ENCODE measurements around the gene TUBGCP2. TPM values are rescaled to one million over a fixed set of nuclear protein-coding genes. Genes with fewer than 3 reads are reported as not detected.

TUBGCP2 gene
- total RNA-seq, 1 donor from 2014 or later = 55.4 TPM

DNA sequence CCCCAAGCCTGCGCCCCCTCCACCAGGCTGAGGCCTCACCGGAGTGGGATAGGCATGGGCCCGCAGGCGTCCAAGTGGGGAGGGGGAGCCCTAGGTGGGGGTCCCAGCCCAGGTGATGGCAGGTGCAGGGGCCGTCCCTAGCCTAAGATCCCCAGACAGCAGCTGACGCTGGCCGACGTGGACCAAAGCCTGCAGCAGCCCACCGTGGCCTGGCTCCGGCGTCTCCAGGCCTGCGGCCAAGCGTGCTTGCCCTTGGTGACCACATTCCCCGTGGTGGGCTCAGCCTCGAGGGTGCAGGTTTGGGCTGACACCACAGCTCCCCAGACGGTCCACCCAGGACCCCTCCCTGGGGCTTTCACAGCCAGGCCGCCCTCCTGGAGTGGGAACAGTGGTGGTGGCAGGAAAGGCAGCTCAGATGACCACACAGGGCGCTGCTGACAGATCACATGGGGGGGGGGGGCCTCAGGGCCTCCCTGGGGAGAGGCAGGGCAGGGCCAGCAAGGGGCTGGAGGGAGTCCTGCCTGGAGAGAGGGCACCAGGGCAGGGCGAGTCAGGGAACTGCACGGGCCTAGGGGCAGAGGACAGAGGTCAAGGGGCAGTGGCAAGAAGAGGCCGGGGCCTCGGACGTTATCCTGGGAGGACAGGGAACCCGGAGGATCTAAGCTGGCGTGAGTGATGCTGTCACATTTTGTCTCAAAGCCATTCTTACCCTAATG is 31.2 kb downstream of the TUBGCP2 start:
- Histone ChIP-seq H3K4me1 (peaks cover 22% of the 10 kb centered on the region), H4K20me1 (ENCODE audit: low read depth) (peaks cover 8% of the 10 kb centered on the region), H3K9me3 (ENCODE audit: low read depth) (no peaks in the 10 kb centered on the region), H3K79me2 (ENCODE audit: low read depth) (no peaks in the 10 kb centered on the region), H2AFZ (replicated peaks) (no peak overlapping the region), H3K4me3 (no peak overlapping the region), H3K27me3 (peaks cover 22% of the 10 kb centered on the region), H3K9ac (no peak overlapping the region), H3K4me2 (peak overlapping the region; percentile 85), H3K36me3 (no peaks in the 10 kb centered on the region), H3F3A (ENCODE audit: low read depth) (peaks cover 15% of the 10 kb centered on the region), H3K27ac (no peak overlapping the region)
- peaks cover 2% of the 10 kb centered on the region for H3K36me3 Mint-ChIP-seq
- no peak overlapping the region for H3K4me3 Mint-ChIP-seq
- peaks cover 7% of the 10 kb centered on the region for H3K27me3 Mint-ChIP-seq (ENCODE audit: insufficient read depth, low read depth)
- no peak overlapping the region for H3K27ac Mint-ChIP-seq
- H3K4me1 Mint-ChIP-seq = peaks cover 2% of the 10 kb centered on the region
- TF ChIP-seq, protein P1, sequence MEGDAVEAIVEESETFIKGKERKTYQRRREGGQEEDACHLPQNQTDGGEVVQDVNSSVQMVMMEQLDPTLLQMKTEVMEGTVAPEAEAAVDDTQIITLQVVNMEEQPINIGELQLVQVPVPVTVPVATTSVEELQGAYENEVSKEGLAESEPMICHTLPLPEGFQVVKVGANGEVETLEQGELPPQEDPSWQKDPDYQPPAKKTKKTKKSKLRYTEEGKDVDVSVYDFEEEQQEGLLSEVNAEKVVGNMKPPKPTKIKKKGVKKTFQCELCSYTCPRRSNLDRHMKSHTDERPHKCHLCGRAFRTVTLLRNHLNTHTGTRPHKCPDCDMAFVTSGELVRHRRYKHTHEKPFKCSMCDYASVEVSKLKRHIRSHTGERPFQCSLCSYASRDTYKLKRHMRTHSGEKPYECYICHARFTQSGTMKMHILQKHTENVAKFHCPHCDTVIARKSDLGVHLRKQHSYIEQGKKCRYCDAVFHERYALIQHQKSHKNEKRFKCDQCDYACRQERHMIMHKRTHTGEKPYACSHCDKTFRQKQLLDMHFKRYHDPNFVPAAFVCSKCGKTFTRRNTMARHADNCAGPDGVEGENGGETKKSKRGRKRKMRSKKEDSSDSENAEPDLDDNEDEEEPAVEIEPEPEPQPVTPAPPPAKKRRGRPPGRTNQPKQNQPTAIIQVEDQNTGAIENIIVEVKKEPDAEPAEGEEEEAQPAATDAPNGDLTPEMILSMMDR (IDR thresholded peaks at IDR 0.05) = no peak
- TF ChIP-seq EZH2 (IDR thresholded peaks at IDR 0.05) = no peak
- TF ChIP-seq EZH2phosphoT487 (IDR thresholded peaks at IDR 0.05) = no peak
- H3K9me3 Mint-ChIP-seq = no peaks in the 10 kb centered on the region
- DNase-seq (ENCODE audit: low spot score) = no peak

DNA sequence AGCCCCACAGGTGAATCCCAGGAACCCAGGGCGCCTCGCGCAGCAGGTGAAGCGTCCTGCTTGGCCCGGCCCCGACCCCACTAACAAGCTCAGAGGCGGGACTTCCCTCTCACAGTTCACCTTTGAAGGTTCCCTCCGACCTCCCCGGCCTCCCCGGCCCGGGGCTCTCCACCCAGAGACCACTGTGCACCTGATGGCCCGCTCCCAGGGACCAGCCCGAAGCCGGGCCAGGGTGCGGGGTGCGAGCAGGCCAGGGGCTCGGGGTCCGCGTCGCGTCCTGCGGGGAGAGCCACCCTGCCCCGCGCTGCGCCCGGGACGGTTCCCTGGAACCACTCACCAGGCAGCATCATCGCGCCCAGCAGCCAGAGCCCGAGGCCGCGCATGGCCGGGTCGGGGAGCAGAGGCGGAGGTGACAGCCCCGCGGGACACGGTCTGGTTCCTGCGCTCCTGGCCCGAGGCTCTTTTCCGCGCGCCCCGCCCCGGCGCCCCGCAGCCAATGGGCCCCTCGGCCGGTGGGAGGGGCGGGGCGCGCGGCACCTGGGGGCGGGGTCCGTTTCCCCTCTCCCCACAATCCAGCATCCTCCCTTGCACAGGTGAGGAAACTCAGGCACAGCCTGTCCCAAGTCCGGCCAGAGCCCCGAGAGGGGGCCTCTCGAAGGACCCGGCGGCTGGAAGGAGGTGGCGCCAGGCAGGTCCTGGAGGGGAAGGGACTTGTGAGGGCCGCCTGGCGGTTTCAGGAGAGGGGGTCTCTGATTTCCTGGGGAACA is 32.1 kb downstream of the TUBGCP2 start, which contains the start of gene ADAM8:
Gene ADAM8, minus strand, starts transcription at position 434 of the 767 bp plus-strand sequence. Its CDS starts 51 bp downstream, at position 383.
- DNase-seq (ENCODE audit: low spot score) = peak; percentile 77
- no peak within 1 kb of the TSS for H3K9ac ChIP-seq
- H3K9me3 Mint-ChIP-seq = no peaks in the 10 kb centered on the region

DNA sequence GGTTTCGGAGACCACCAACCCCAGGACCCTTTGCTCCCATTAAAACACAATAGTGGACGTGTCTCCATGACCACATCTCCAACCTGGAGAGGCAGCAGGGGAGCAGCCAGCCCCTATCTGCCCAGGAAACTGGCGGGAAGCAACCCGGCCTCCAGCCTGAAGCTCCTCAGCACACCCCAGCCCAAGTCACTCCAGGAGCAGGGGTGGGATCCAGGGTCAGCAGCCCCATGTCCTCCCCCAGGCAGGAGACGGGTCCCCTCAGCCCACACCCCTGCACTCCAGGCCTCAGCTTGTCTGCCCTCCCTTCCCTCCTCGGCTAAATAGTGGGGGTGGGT is 32.6 kb downstream of the TUBGCP2 start:
- no peak overlapping the region for H3K27ac Mint-ChIP-seq

More for the DNA sequence above, 32.1 kb downstream of the TUBGCP2 start, which contains the start of gene ADAM8:
- H2AFZ ChIP-seq (replicated peaks) = peak within 1 kb of the TSS; percentile 73
- TF ChIP-seq EZH2 (IDR thresholded peaks at IDR 0.05) (peak; percentile 68), EZH2phosphoT487 (IDR thresholded peaks at IDR 0.05) (no peak)
- TF ChIP-seq, protein P1 (IDR thresholded peaks at IDR 0.05) = peak; percentile 18
- H3K27ac ChIP-seq = no peak within 1 kb of the TSS
- H3K36me3 ChIP-seq = no peaks in the 10 kb centered on the region
- peak within 1 kb of the TSS; percentile 49 for H3K4me3 ChIP-seq
- H3K4me2 ChIP-seq = peak within 1 kb of the TSS; percentile 85
- Mint-ChIP-seq H3K27me3 (ENCODE audit: insufficient read depth, low read depth) (peaks cover 7% of the 10 kb centered on the region), H3K36me3 (no peaks in the 10 kb centered on the region), H3K4me3 (no peak within 1 kb of the TSS), H3K27ac (no peak within 1 kb of the TSS), H3K4me1 (peaks cover 2% of the 10 kb centered on the region)
- peaks cover 22% of the 10 kb centered on the region for H3K4me1 ChIP-seq
- no peaks in the 10 kb centered on the region for H3K9me3 ChIP-seq (ENCODE audit: low read depth)
- no peaks in the 10 kb centered on the region for H3K79me2 ChIP-seq (ENCODE audit: low read depth)
- peaks cover 22% of the 10 kb centered on the region for H3K27me3 ChIP-seq
- peaks cover 15% of the 10 kb centered on the region for H3F3A ChIP-seq (ENCODE audit: low read depth)
- H4K20me1 ChIP-seq (ENCODE audit: low read depth) = peaks cover 8% of the 10 kb centered on the region

More for the DNA sequence above, 32.6 kb downstream of the TUBGCP2 start:
- no peaks in the 10 kb centered on the region for H3K79me2 ChIP-seq (ENCODE audit: low read depth)
- H3K4me1 ChIP-seq = peaks cover 22% of the 10 kb centered on the region
- Mint-ChIP-seq H3K36me3 (no peaks in the 10 kb centered on the region), H3K27me3 (ENCODE audit: insufficient read depth, low read depth) (peaks cover 7% of the 10 kb centered on the region), H3K9me3 (no peaks in the 10 kb centered on the region), H3K4me3 (no peak overlapping the region), H3K4me1 (peaks cover 2% of the 10 kb centered on the region)
- peaks cover 22% of the 10 kb centered on the region for H3K27me3 ChIP-seq
- peaks cover 8% of the 10 kb centered on the region for H4K20me1 ChIP-seq (ENCODE audit: low read depth)
- DNase-seq (ENCODE audit: low spot score) = no peak
- no peaks in the 10 kb centered on the region for H3K9me3 ChIP-seq (ENCODE audit: low read depth)
- peaks cover 15% of the 10 kb centered on the region for H3F3A ChIP-seq (ENCODE audit: low read depth)
- H3K27ac ChIP-seq = no peak overlapping the region
- TF ChIP-seq EZH2 (IDR thresholded peaks at IDR 0.05) = no peak
- TF ChIP-seq, protein P1 (IDR thresholded peaks at IDR 0.05) = no peak
- H3K4me2 ChIP-seq = peak overlapping the region; percentile 85
- H2AFZ ChIP-seq (replicated peaks) = peak overlapping the region; percentile 73
- H3K4me3 ChIP-seq = peak overlapping the region; percentile 49
- no peak overlapping the region for H3K9ac ChIP-seq
- H3K36me3 ChIP-seq = no peaks in the 10 kb centered on the region

Data from neural progenitor cell (in vitro differentiated cells).